BLaER1 (cell line): ENCODE data around the gene PXDN.

Experiments used
- H3K27ac ChIP-seq: shearing (Covaris generic); formaldehyde crosslinking; 2 replicates; pipeline ENCODE4 v1.8.1; 2022
- H3K27me3 ChIP-seq: shearing (Covaris generic); formaldehyde crosslinking; 2 replicates; pipeline ENCODE4 v1.8.1; 2022
- H3K36me3 ChIP-seq: shearing (Covaris generic); formaldehyde crosslinking; 2 replicates; pipeline ENCODE4 v1.8.1; 2022
- H3K4me1 ChIP-seq: shearing (Covaris generic); formaldehyde crosslinking; 2 replicates; pipeline ENCODE4 v1.8.1; 2022
- H3K4me2 ChIP-seq: shearing (Covaris generic); formaldehyde crosslinking; 2 replicates; pipeline ENCODE4 v1.8.1; 2022
- H3K4me3 ChIP-seq: shearing (Covaris generic); formaldehyde crosslinking; 2 replicates; pipeline ENCODE4 v1.8.1; 2022
- H3K9ac ChIP-seq: shearing (Covaris generic); formaldehyde crosslinking; 2 replicates; pipeline ENCODE4 v1.8.1; 2022
- H3K9me3 ChIP-seq: shearing (Covaris generic); formaldehyde crosslinking; 2 replicates; pipeline ENCODE4 v1.8.1; 2022
- H4K20me1 ChIP-seq: shearing (Covaris generic); formaldehyde crosslinking; 2 replicates; pipeline ENCODE4 v1.8.1; 2022
- Cebpa-rat ChIP-seq: shearing (Covaris generic); IDR thresholded peaks from 2 replicates; pipeline ENCODE4 v1.8.1; 2022

PXDN gene

DNA sequence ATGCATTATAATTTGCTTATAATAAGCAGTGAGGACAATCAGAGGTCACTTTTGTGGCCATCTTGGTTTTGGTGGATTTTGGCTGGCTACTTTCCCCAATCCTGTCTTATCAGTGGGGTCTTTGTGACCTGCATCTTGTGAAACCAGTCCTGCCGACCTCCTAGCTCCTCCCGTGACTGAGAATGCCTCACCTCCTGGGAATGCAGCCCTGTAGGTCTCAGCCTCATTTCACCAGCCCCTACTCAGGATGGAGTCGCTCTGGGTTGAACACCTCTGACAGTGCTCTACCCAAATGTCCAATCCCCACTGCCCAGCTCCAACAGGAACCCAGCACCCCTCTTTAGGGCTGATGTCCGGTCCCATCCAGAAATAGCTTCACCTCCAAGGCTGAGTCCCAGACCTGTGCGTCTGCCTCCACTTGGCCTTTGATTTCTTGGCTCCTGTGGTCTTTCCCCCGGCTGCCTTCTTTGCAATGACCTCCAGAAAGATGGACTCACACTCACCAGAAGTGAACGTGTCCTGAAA, 31.3 kb upstream of the PXDN start:
- H3K9me3 ChIP-seq: no peaks in the 10 kb centered on the region
- no peak for TF ChIP-seq Cebpa-rat
- H3K27me3 ChIP-seq: no peaks in the 10 kb centered on the region
- H3K4me1 ChIP-seq: peaks cover 38% of the 10 kb centered on the region
- H4K20me1 ChIP-seq: no peaks in the 10 kb centered on the region
- H3K36me3 ChIP-seq: no peaks in the 10 kb centered on the region
- H3K9ac ChIP-seq: no peak overlapping the region
- H3K4me2 ChIP-seq: no peak overlapping the region
- no peak overlapping the region for H3K4me3 ChIP-seq
- no peak overlapping the region for H3K27ac ChIP-seq

DNA sequence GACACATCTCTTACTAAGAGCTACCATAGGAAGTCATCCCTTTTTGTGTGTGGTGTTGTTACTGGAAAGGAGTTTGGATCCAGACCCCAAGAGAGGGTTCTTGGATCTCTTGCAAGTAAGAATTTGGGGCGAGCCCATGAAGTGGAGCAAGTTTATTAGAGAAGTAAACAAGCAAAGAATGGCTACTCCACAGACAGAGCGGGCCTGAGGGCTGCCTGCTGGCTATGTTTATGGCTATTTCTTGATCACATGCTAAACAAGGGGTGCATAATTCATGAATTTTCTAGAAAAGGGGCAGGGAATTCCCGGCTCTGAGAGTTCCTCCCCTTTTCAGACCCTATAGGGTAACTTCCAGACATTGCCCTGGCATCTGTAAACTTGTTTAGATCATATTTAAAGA, 30.6 kb upstream of the PXDN start:
- no peak overlapping the region for H3K4me3 ChIP-seq
- TF ChIP-seq Cebpa-rat: no peak

DNA sequence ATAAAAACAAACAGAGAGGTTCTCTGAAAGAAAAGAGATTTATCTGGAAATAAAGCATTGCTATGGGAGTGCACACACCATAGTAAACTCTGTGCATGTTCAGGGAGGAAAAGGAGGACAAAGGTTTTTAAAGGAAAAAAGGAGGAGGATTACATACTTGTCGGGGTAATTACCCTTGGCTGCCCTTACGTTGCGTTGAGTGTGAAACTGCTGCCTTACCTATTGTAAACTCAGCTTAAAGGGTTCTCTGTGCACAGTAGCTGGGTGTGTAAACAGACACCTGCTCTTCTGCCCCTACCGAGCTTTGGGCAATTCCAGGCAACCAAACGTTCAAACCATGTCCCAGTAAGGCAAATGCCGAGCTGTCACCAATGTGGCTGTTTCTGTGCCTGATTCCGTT, 29.6 kb upstream of the PXDN start:
- H4K20me1 ChIP-seq: no peaks in the 10 kb centered on the region
- H3K4me3 ChIP-seq: no peak overlapping the region
- H3K9me3 ChIP-seq: no peaks in the 10 kb centered on the region
- H3K4me2 ChIP-seq: no peak overlapping the region
- no peaks in the 10 kb centered on the region for H3K27me3 ChIP-seq
- no peaks in the 10 kb centered on the region for H3K36me3 ChIP-seq
- H3K4me1 ChIP-seq: peaks cover 39% of the 10 kb centered on the region
- no peak overlapping the region for H3K27ac ChIP-seq
- TF ChIP-seq Cebpa-rat: no peak
- no peak overlapping the region for H3K9ac ChIP-seq

More for the DNA sequence above, 30.6 kb upstream of the PXDN start:
- Histone ChIP-seq H3K36me3 (no peaks in the 10 kb centered on the region), H4K20me1 (no peaks in the 10 kb centered on the region), H3K9me3 (no peaks in the 10 kb centered on the region), H3K4me2 (no peak overlapping the region), H3K27ac (no peak overlapping the region), H3K9ac (no peak overlapping the region), H3K4me1 (peaks cover 39% of the 10 kb centered on the region), H3K27me3 (no peaks in the 10 kb centered on the region)

DNA sequence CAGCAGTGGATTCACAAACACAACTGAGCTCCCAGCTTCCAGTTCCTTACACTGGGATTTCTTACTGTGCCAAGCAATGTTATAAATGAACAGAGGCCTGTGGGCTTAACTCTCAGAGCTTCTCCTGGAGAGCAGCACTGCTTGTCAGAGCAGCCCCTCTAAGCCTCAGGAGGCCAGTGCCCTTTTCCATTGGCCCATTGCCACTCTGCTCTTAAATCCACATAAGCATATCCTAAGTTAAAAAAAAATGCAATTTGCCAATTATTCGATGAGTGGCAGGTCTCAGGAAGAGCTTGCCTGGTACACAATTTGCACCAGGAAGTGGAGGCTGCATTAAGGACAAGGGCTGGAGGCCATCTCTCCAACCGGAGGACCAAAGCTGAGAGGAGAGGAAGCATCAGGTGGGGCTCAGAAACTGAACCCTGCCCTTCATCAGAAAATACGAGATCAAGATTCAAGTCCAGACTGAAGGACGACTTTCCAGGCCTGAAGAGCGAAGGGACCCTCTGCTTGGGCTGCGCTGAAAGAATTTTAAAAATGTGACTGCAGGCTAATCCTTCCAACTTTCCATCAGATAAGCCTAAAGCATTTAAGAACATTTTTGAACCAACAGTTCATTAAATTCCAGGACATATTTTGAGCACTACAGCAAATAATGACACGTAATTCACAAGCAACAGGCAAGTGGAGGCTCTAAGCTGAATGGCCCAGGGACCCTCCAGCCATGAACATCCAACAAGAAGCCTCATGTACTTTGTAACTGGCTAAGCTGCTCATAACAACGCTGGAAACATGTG, 28.4 kb upstream of the PXDN start:
- Histone ChIP-seq H3K27ac (no peak overlapping the region), H4K20me1 (no peaks in the 10 kb centered on the region)

DNA sequence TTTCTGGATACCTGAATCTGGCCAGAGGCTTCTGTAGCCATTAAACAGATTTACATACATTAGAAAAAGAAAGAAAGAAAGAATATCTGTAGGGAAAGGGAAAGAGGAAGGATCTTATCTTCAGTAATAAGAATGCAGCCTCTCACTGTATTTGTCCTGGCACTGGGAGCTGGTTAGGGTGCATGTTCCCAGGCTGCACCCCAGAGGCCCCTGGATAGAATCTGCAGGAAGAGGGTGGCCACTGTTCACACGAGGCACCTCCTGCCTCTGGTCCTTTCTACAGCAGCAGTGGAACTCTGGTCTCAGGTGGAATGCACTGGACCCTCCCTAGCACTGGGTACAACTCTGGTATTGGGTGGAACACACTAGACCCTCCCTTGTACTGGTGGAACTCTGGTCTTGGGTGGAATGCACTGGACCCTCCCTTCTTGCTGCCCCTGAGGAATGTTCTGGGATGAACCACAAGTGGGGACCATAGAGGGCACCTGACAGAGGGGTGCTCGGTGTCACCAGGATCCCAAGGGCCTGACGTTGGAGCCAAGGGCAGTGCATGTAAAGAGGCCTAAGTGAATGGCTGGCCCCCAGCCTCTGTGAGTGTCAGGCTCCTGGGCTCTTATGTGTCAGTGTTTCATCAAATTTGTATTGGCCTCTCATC, 27.4 kb upstream of the PXDN start:
- Histone ChIP-seq H3K27ac (no peak overlapping the region), H3K4me3 (no peak overlapping the region), H3K36me3 (no peaks in the 10 kb centered on the region), H3K9me3 (no peaks in the 10 kb centered on the region), H3K4me2 (no peak overlapping the region), H3K9ac (no peak overlapping the region), H3K4me1 (peaks cover 40% of the 10 kb centered on the region), H3K27me3 (no peaks in the 10 kb centered on the region), H4K20me1 (no peaks in the 10 kb centered on the region)
- no peak for TF ChIP-seq Cebpa-rat

More for the DNA sequence above, 28.4 kb upstream of the PXDN start:
- TF ChIP-seq Cebpa-rat: no peak
- Histone ChIP-seq H3K4me2 (no peak overlapping the region), H3K9me3 (no peaks in the 10 kb centered on the region), H3K27me3 (no peaks in the 10 kb centered on the region), H3K9ac (no peak overlapping the region), H3K4me3 (no peak overlapping the region), H3K36me3 (no peaks in the 10 kb centered on the region), H3K4me1 (peaks cover 38% of the 10 kb centered on the region)

DNA sequence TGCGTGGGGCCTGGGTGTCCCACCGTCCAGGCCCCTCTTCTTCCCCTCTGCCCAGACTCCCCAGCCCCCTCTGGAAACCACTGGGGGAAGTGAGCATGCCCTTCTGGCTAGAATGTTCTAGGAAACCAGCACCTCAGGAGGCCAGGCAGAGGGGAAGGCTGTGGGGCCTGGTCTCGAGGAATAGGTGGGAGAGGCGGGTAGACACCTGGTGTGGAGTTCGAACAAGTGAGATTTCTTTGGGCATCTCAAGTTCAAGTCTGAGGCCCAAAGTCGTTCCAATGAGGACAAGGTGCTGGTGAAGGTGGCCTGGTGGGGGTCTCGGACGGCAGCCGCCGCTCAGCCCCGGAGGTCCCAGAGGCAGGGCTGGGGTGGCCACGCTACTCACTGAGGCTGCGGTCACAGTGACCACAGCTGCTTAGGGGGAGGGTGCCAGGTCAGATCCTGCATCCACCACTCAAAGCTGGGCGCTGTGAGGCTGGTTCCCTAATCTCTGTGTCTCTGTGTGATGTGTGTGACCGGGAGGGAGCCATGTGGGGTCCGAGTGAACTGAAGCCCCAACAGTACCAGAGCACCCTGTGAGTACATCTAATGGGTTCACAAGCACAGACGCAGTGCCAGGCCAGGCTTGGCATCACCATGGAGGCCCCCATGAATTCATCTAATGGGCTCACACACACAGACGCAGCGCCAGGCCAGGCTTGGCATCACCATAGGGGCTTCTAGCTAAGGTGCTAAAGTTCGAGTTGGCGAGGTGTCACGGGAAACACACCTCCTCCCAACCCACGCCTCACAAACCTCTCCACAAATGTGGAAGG, 26.5 kb upstream of the PXDN start:
- H3K27me3 ChIP-seq: no peaks in the 10 kb centered on the region
- H4K20me1 ChIP-seq: no peaks in the 10 kb centered on the region
- no peak overlapping the region for H3K4me3 ChIP-seq
- H3K36me3 ChIP-seq: no peaks in the 10 kb centered on the region
- H3K9ac ChIP-seq: no peak overlapping the region
- 0 out of 2 replicates have a peak overlapping the region, but pooled peaks have one; percentile 29 for H3K27ac ChIP-seq
- peaks cover 47% of the 10 kb centered on the region for H3K4me1 ChIP-seq
- H3K4me2 ChIP-seq: 0 out of 2 replicates have a peak overlapping the region, but pooled peaks have one; percentile 7
- no peaks in the 10 kb centered on the region for H3K9me3 ChIP-seq
- no peak for TF ChIP-seq Cebpa-rat

DNA sequence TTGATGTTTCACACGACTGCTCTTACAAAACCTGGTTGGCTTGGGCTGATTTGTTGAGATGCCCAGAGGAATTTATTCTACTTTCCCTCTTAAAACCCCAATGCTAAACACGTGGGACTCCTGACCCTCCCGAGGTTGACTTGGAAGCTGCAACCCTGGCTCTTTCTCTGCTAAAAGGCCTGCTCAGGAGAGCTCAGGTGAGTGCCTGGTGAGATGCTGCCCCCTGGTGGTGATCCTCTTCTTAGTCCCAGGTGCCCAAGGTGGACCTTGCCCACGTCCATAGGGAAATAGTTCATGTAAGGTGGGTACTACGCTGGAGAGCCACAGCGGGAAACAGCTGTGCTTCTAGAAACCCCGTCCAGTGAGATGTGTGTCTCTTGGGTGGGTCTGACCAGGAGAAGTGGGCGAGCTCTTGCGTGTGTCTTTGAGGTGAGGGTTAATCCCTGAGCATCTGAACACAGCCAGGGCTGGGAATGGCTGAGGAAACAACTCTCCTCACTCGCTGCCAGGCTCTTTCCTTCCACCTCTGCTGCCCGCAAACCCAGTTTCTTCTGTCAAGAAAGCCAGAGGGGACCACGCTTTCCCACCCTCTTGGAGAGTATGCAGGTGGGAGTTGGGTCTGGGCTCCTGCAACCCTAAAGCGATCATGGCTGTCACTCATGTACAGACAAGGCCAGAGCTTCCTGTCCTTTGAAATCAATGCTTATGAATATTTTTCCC, 25.5 kb upstream of the PXDN start:
- no peak for TF ChIP-seq Cebpa-rat
- no peak overlapping the region for H3K4me3 ChIP-seq
- no peaks in the 10 kb centered on the region for H3K27me3 ChIP-seq
- H3K4me2 ChIP-seq: peak overlapping the region; percentile 23; the same call in 1 of the 2 replicates
- no peak overlapping the region for H3K27ac ChIP-seq
- H4K20me1 ChIP-seq: no peaks in the 10 kb centered on the region
- no peaks in the 10 kb centered on the region for H3K9me3 ChIP-seq
- H3K4me1 ChIP-seq: peaks cover 47% of the 10 kb centered on the region
- H3K36me3 ChIP-seq: no peaks in the 10 kb centered on the region
- H3K9ac ChIP-seq: no peak overlapping the region

DNA sequence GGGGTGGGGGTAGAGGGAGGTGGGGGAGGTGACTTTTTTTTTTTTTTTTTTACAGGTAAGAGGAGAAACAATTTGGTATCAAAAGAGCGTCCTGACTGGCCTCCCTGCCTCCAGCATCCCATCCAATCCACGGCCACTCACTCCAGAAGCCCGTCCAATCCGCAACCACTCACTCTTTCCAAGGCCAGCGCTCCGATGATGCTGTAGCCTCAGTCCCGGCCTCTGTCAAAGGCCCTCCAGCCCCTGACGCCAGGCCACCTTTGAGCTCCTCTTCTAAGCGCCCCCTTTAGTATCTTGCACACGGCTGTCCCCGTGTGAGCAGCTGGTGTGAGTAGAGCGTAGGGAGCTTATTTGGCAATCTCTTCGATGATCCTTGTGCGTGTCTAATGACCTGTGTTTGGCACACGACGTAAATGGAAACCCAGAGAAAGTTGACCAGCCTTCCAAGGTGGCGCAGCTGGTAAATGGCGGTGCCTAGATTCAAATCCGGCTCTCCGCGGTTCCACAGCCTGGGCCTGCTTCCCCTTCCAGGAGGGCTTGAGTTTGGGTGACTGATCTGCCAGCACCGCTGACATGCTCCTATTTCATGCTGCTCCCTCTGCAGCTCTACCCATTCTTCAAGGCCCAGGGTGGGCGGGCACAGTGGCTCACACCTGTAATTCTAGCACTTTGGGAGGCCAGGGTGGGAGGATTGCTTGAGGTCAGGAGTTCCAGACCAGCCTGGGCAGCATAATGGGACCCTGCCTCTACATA, 23.8 kb upstream of the PXDN start:
- Histone ChIP-seq H3K4me3 (no peak overlapping the region), H3K4me1 (peaks cover 47% of the 10 kb centered on the region), H3K4me2 (peak overlapping the region; percentile 81), H4K20me1 (no peaks in the 10 kb centered on the region), H3K27me3 (no peaks in the 10 kb centered on the region), H3K36me3 (no peaks in the 10 kb centered on the region), H3K9me3 (no peaks in the 10 kb centered on the region), H3K9ac (0 out of 2 replicates have a peak overlapping the region, but pooled peaks have one; percentile 43), H3K27ac (0 out of 2 replicates have a peak overlapping the region, but pooled peaks have one; percentile 13)
- no peak for TF ChIP-seq Cebpa-rat
